ENCODE results near the gene RINL. TPM values are rescaled to one million over a fixed set of nuclear protein-coding genes. Genes with fewer than 3 reads are reported as not detected.

The RINL gene
- total and polyA plus RNA-seq, 2 of the 4 experiments (the other 2 are of a cell fraction) = 0.72 to 1.9 TPM

GRCh38 chr19:38880076-38880881 is 2.2 kb upstream of the RINL start:
- WGBS, 2 experiments (ENCODE audit: extremely low coverage in 2 of 2, insufficient read length in 1 of 2) = 100% methylated on average over 3 of the region's 19 CpGs; no CpG with 5 or more reads in 1 of the 2 experiments
- ATAC-seq (ENCODE audit: low read depth) = no peak
- no peak overlapping the region for H2BK120ac ChIP-seq (ENCODE audit: low read depth, low read length)
- H3K9me1 ChIP-seq (ENCODE audit: insufficient read depth, low read length) = no peaks in the 10 kb centered on the region
- H4K20me1 ChIP-seq (ENCODE audit: insufficient read depth, low read length) = no peaks in the 10 kb centered on the region
- intact Hi-C loops (cut with micrococcal nuclease) = no loop called here
- H4K5ac ChIP-seq (ENCODE audit: low read depth, low read length) = no peak overlapping the region
- no peak overlapping the region for H3K9ac ChIP-seq (ENCODE audit: low read depth, low read length)
- no peak overlapping the region for H3K23ac ChIP-seq (ENCODE audit: low read depth, low read length)
- BruUV-seq (replicated peaks) = no TSS peak
- in situ Hi-C loops (cut with MboI; ENCODE audit: low sequenced_read_pairs) = no loop called here
- no peak overlapping the region for H3K4ac ChIP-seq (ENCODE audit: low read depth, low read length)
- H2AFZ ChIP-seq (replicated peaks; ENCODE audit: low read length, poor library complexity) = no peak overlapping the region
- H3K36me3 ChIP-seq (ENCODE audit: control insufficient read depth, insufficient read depth, low read length) = peaks cover 16% of the 10 kb centered on the region
- POLR2A ChIA-PET (ENCODE audit: unreplicated experiment) = interaction anchor here (0.6 kb wide), 1 partner anchor 26 kb away, joined by 4 read pairs; no protein-coding TSS in a partner anchor
- no peak overlapping the region for H3K4me2 ChIP-seq (ENCODE audit: low read depth, low read length)
- dilution Hi-C loops (cut with HindIII; ENCODE audit: low sequenced_read_pairs, unreplicated experiment) = no loop called here
- no peak overlapping the region for H3K14ac ChIP-seq (replicated peaks; ENCODE audit: low read depth, low read length)
- no peak overlapping the region for H4K8ac ChIP-seq (ENCODE audit: low read depth in 2 of 2, low read length in 2 of 2)
- no peak overlapping the region for H3K4me3 ChIP-seq (ENCODE audit: insufficient read depth, low read depth, low read length)
- no peak overlapping the region for H3K18ac ChIP-seq (ENCODE audit: low read depth, low read length)
- no peak overlapping the region for H4K91ac ChIP-seq (ENCODE audit: insufficient read depth, low read depth, low read length)
- H3K27me3 ChIP-seq (ENCODE audit: control insufficient read depth, insufficient read depth, low read length) = no peaks in the 10 kb centered on the region
- H3K79me1 ChIP-seq (ENCODE audit: low read depth in 1 of 2, low read length in 2 of 2) = no peaks in the 10 kb centered on the region
- DNase-seq = no peak
- H3K9me3 ChIP-seq (ENCODE audit: control insufficient read depth, insufficient read depth, low read length) = no peaks in the 10 kb centered on the region
- no peak overlapping the region for H2BK5ac ChIP-seq (ENCODE audit: low read depth, low read length, poor library complexity, severe bottlenecking)
- CTCF ChIA-PET = interaction anchor here (0.5 kb wide), 1 partner anchor 21 kb away, joined by 3 read pairs; no protein-coding TSS in a partner anchor
- H3K56ac ChIP-seq (ENCODE audit: extremely low read depth, insufficient read depth, low read length) = no peak overlapping the region
- no peak overlapping the region for H2AK9ac ChIP-seq (replicated peaks; ENCODE audit: low read depth, low read length, poor library complexity)
- no peak overlapping the region for H2BK15ac ChIP-seq (ENCODE audit: low read depth, low read length)
- H3K27ac ChIP-seq (ENCODE audit: insufficient read depth, low read length) = no peak overlapping the region
- no peaks in the 10 kb centered on the region for H3K4me1 ChIP-seq (ENCODE audit: control insufficient read depth, insufficient read depth, low read length)
- TF ChIP-seq CTCF (conservative IDR thresholded peaks at IDR 0.05; ENCODE audit: low read depth, low read length) (no peak), RCOR1 (IDR thresholded peaks at IDR 0.05; ENCODE audit: insufficient replicate concordance, low read length) (no peak), CEBPB (IDR thresholded peaks at IDR 0.05; ENCODE audit: low read depth, low read length) (no peak), RAD21 (IDR thresholded peaks at IDR 0.05; ENCODE audit: low read length) (no peak), RFX5 (IDR thresholded peaks at IDR 0.05; ENCODE audit: low read depth, low read length) (no peak), USF2 (IDR thresholded peaks at IDR 0.05; ENCODE audit: low read depth, low read length) (no peak), MAFK (IDR thresholded peaks at IDR 0.05; ENCODE audit: low read depth, low read length) (no peak), BHLHE40 (IDR thresholded peaks at IDR 0.05; ENCODE audit: low read depth, low read length) (no peak), SMC3 (IDR thresholded peaks at IDR 0.05; ENCODE audit: low read depth, low read length) (no peak), CHD1 (IDR thresholded peaks at IDR 0.05; ENCODE audit: low read depth, low read length) (no peak)
- H2AK5ac ChIP-seq (ENCODE audit: low read depth, low read length) = no peak overlapping the region
- no peak overlapping the region for H2BK20ac ChIP-seq (ENCODE audit: low read depth, low read length)
